ENCODE measurements around the gene TIMM44. TPM values are rescaled to one million over a fixed set of nuclear protein-coding genes. Genes with fewer than 3 reads are reported as not detected.

Gene TIMM44, protein sequence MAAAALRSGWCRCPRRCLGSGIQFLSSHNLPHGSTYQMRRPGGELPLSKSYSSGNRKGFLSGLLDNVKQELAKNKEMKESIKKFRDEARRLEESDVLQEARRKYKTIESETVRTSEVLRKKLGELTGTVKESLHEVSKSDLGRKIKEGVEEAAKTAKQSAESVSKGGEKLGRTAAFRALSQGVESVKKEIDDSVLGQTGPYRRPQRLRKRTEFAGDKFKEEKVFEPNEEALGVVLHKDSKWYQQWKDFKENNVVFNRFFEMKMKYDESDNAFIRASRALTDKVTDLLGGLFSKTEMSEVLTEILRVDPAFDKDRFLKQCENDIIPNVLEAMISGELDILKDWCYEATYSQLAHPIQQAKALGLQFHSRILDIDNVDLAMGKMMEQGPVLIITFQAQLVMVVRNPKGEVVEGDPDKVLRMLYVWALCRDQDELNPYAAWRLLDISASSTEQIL
- 79.2 and 90.2 TPM in 2 replicates for total RNA-seq

DNA sequence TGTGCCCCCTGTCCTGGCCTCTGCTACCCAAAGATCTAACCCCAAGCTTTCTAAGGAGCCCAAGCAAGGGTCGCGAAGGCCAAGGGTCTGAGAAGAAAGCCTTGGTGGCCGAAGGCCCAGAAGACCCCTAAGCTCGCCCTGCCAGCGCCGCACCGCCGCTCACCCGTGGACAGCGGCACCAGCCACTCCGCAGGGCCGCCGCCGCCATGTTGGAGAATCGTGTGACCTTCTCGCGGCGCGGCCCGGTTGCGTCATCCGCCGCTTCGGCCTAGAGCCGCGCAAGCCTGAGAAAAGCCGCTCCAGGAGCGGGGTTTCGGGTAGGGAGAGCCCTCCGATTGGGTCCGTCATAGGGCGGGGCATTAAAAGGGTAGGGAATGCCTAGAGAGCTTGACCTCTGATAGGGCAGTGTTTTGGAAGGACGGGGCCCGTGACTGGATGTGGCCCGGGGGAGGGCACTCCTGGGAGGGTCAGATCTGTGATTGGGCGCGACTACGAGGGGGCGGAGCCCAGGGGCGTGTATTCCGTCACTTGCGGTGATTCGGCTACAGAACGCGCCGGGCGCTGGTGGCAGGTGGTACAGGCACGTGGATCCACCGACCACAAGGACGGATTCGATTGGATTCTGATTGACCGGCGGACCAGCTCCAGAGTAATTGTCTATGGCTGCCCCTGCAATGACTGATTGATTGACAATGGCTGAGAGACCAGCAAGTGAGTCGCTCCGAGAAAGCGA lies at the start of gene TIMM44:
TSS of gene TIMM44 (minus strand) at position 223 of the 733 bp plus-strand sequence. CDS start at position 208, 15 bp downstream.
- DNase-seq (ENCODE audit: low spot score): peak; percentile 99
- no peaks in the 10 kb centered on the region for H3K9me3 Mint-ChIP-seq
- peaks cover 15% of the 10 kb centered on the region for H3K4me1 Mint-ChIP-seq (ENCODE audit: low read depth)
- intact Hi-C loops (cut with micrococcal nuclease): loop anchor here (1.0 to 10.0 kb wide), 3 partner anchors 23 to 311 kb away; partner anchors contain the start of gene SNAPC2
- peak within 1 kb of the TSS; percentile 93 for H3K27ac Mint-ChIP-seq
- peak within 1 kb of the TSS; percentile 84 for H3K4me3 Mint-ChIP-seq (ENCODE audit: low read depth)
- H3K36me3 Mint-ChIP-seq (ENCODE audit: low read depth): peaks cover 19% of the 10 kb centered on the region
- H3K27me3 Mint-ChIP-seq (ENCODE audit: low read depth): no peaks in the 10 kb centered on the region

DNA sequence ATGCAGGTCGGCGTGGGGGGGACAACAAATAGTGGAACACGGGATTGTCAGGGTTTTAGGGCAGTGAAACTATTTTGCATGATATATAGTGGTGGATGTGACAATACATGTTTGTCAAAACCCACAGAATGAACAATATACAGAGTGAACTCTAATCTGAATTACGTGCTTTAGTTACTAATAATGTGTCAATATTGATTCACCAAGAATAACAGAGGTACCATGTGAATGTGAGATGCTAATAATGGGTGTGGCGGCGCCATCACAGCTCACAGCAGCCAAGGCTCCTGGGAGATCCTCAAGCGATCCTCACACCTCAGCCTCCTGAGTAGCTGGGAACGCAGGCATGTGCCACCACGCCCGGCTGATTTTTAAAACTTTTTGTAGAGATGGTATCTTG lies 49.1 kb upstream of the TIMM44 start:
- DNase-seq (ENCODE audit: low spot score): no peak
- intact Hi-C loops (cut with micrococcal nuclease): no loop called here
- H3K36me3 Mint-ChIP-seq (ENCODE audit: low read depth): peaks cover 54% of the 10 kb centered on the region
- H3K9me3 Mint-ChIP-seq: no peaks in the 10 kb centered on the region
- peaks cover 21% of the 10 kb centered on the region for H3K4me1 Mint-ChIP-seq (ENCODE audit: low read depth)
- H3K27me3 Mint-ChIP-seq (ENCODE audit: low read depth): no peaks in the 10 kb centered on the region
- H3K4me3 Mint-ChIP-seq (ENCODE audit: low read depth): no peak overlapping the region
- H3K27ac Mint-ChIP-seq: no peak overlapping the region

GRCh38 chr19:7989071-7989575 lies 45.7 kb upstream of the TIMM44 start:
- H3K36me3 Mint-ChIP-seq (ENCODE audit: low read depth): peaks cover 66% of the 10 kb centered on the region
- H3K4me1 Mint-ChIP-seq (ENCODE audit: low read depth): peaks cover 2% of the 10 kb centered on the region
- intact Hi-C loops (cut with micrococcal nuclease): no loop called here
- no peaks in the 10 kb centered on the region for H3K27me3 Mint-ChIP-seq (ENCODE audit: low read depth)
- H3K9me3 Mint-ChIP-seq: no peaks in the 10 kb centered on the region
- H3K4me3 Mint-ChIP-seq (ENCODE audit: low read depth): no peak overlapping the region
- no peak overlapping the region for H3K27ac Mint-ChIP-seq
- DNase-seq (ENCODE audit: low spot score): no peak

GRCh38 chr19:7988307-7988706 lies 44.8 kb upstream of the TIMM44 start:
- no peak for DNase-seq (ENCODE audit: low spot score)
- Mint-ChIP-seq H3K4me3 (ENCODE audit: low read depth) (no peak overlapping the region), H3K27ac (no peak overlapping the region), H3K27me3 (ENCODE audit: low read depth) (no peaks in the 10 kb centered on the region), H3K4me1 (ENCODE audit: low read depth) (no peaks in the 10 kb centered on the region), H3K36me3 (ENCODE audit: low read depth) (peaks cover 65% of the 10 kb centered on the region), H3K9me3 (no peaks in the 10 kb centered on the region)
- intact Hi-C loops (cut with micrococcal nuclease): no loop called here

DNA sequence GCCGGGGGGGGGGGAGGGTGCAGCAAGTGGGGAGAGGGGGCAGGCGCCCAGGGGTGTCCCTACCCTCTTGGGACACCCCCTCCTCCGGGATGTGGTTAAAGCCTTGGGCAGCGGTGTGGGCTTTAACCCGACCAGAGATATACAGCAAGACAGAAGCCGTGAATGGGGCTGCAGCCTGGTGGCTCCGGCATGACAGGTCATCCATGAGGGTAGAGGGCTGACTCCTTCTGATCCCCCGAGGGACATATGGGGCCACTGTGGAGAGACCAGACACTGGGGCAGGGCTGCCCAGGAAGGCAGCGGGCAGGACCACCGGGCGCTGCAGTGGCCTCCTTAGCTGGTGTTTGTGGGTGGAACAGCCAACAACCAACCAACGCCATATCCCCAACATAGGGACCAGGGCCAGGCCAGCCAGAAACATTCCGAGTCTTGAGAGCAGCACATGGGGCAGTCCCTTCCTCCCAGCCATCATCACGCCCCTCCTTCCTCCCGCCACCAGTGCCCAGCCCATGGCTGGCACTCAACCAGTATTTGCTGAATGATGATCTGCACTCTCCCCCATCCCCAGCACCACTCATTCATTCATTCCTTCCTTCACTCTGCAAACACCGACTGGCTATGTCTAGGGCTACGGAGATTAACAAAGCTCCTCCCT lies 43.8 kb upstream of the TIMM44 start:
- Mint-ChIP-seq H3K27ac (no peak overlapping the region), H3K9me3 (no peaks in the 10 kb centered on the region), H3K4me3 (ENCODE audit: low read depth) (no peak overlapping the region), H3K4me1 (ENCODE audit: low read depth) (no peaks in the 10 kb centered on the region), H3K36me3 (ENCODE audit: low read depth) (peaks cover 69% of the 10 kb centered on the region), H3K27me3 (ENCODE audit: low read depth) (no peaks in the 10 kb centered on the region)
- no peak for DNase-seq (ENCODE audit: low spot score)
- intact Hi-C loops (cut with micrococcal nuclease): no loop called here

GRCh38 chr19:7986321-7987113 lies 43.1 kb upstream of the TIMM44 start:
- Mint-ChIP-seq H3K4me3 (ENCODE audit: low read depth) (no peak overlapping the region), H3K27ac (no peak overlapping the region), H3K4me1 (ENCODE audit: low read depth) (no peaks in the 10 kb centered on the region), H3K36me3 (ENCODE audit: low read depth) (peaks cover 67% of the 10 kb centered on the region), H3K27me3 (ENCODE audit: low read depth) (no peaks in the 10 kb centered on the region), H3K9me3 (no peaks in the 10 kb centered on the region)
- DNase-seq (ENCODE audit: low spot score): no peak
- intact Hi-C loops (cut with micrococcal nuclease): no loop called here

GRCh38 chr19:7985481-7985911 lies 42.0 kb upstream of the TIMM44 start:
- intact Hi-C loops (cut with micrococcal nuclease): no loop called here
- Mint-ChIP-seq H3K4me3 (ENCODE audit: low read depth) (no peak overlapping the region), H3K27me3 (ENCODE audit: low read depth) (no peaks in the 10 kb centered on the region), H3K4me1 (ENCODE audit: low read depth) (no peaks in the 10 kb centered on the region), H3K9me3 (no peaks in the 10 kb centered on the region), H3K27ac (no peak overlapping the region), H3K36me3 (ENCODE audit: low read depth) (peaks cover 67% of the 10 kb centered on the region)
- no peak for DNase-seq (ENCODE audit: low spot score)

GRCh38 chr19:7983995-7984837 lies 40.8 kb upstream of the TIMM44 start:
- intact Hi-C loops (cut with micrococcal nuclease): no loop called here
- H3K27ac Mint-ChIP-seq: no peak overlapping the region
- H3K4me1 Mint-ChIP-seq (ENCODE audit: low read depth): no peaks in the 10 kb centered on the region
- no peak overlapping the region for H3K4me3 Mint-ChIP-seq (ENCODE audit: low read depth)
- no peak for DNase-seq (ENCODE audit: low spot score)
- no peaks in the 10 kb centered on the region for H3K27me3 Mint-ChIP-seq (ENCODE audit: low read depth)
- peaks cover 66% of the 10 kb centered on the region for H3K36me3 Mint-ChIP-seq (ENCODE audit: low read depth)
- no peaks in the 10 kb centered on the region for H3K9me3 Mint-ChIP-seq

DNA sequence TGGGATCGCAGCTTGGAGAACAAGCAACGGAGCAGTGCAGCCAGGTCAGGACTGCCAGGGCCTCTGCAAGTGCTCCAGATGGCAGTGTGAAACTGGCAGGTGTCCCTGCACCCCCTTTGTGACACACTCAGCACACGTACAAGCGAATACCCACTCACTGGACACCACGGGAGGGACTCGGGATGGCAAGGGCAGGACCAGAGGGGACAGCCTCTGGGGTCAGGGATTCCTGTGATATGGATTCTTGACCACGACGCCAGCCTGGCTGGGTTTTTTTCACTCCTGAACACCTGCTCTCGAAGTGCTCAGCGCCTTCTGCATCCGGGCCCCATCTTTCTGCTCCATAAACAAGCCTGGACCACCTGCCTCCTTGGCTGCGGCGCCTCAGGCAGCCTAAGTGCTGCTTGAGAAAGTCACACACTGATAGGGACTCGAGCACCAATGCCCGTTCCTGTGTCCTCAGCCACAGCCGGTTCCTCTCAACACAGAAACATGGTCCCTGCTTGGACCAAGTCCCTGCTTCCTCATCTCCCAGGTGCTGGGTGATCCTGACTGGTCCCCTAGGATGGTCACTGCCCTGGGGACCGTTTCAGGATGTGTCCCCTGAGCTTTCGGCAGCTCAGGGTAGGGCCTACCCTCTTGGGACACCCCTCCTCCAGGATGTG lies 40.0 kb upstream of the TIMM44 start:
- H3K9me3 Mint-ChIP-seq: no peaks in the 10 kb centered on the region
- no peaks in the 10 kb centered on the region for H3K4me1 Mint-ChIP-seq (ENCODE audit: low read depth)
- DNase-seq (ENCODE audit: low spot score): no peak
- intact Hi-C loops (cut with micrococcal nuclease): no loop called here
- H3K27me3 Mint-ChIP-seq (ENCODE audit: low read depth): no peaks in the 10 kb centered on the region
- no peak overlapping the region for H3K4me3 Mint-ChIP-seq (ENCODE audit: low read depth)
- no peak overlapping the region for H3K27ac Mint-ChIP-seq
- peaks cover 67% of the 10 kb centered on the region for H3K36me3 Mint-ChIP-seq (ENCODE audit: low read depth)

DNA sequence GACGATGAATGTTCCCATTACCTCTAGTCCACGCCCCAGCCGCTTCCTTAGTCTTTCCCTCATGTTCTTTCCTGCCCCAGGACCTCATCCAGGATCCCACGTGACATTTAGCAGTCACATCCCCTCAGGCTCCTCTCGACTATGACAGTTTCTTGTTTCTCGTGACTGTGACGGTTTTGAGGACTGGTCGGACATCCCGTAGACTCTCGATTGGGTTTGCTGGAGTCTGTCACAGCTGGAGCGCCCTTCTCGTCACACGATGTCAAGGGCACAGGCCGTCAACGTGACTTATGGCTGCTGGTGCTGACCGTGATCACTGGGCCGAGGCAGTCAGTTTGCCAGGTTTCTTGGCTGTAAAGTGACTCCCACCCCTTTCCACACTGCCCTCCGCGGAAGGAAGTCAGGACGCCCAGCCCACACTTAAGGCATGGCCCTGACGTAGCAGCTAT lies 39.2 kb upstream of the TIMM44 start:
- Mint-ChIP-seq H3K27ac (no peak overlapping the region), H3K36me3 (ENCODE audit: low read depth) (peaks cover 62% of the 10 kb centered on the region), H3K9me3 (no peaks in the 10 kb centered on the region), H3K4me3 (ENCODE audit: low read depth) (no peak overlapping the region), H3K27me3 (ENCODE audit: low read depth) (no peaks in the 10 kb centered on the region), H3K4me1 (ENCODE audit: low read depth) (no peaks in the 10 kb centered on the region)
- intact Hi-C loops (cut with micrococcal nuclease): no loop called here
- no peak for DNase-seq (ENCODE audit: low spot score)

DNA sequence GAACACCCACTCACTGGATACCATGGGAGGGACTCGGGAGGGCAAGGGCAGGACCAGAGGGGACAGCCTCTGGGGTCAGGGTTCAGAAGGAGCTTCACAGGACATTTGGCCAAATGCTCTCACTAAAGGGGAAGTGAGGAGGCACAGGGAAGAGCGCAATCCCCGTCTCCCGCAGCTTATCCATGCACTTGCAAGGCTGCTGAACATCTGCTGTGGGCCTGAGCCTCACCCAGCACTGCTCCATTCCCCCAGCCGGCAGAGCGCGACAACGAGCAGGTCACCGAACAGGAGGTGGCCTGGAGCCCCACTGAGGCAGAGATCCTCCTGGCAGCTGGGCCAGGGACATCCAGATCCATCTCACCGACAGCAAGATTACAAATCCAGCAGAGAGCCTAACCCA lies 38.6 kb upstream of the TIMM44 start:
- Mint-ChIP-seq H3K4me3 (ENCODE audit: low read depth) (no peak overlapping the region), H3K27ac (no peak overlapping the region)

More for the DNA sequence above, 38.6 kb upstream of the TIMM44 start:
- no peaks in the 10 kb centered on the region for H3K9me3 Mint-ChIP-seq
- H3K27me3 Mint-ChIP-seq (ENCODE audit: low read depth): no peaks in the 10 kb centered on the region
- no peak for DNase-seq (ENCODE audit: low spot score)
- H3K36me3 Mint-ChIP-seq (ENCODE audit: low read depth): peaks cover 58% of the 10 kb centered on the region
- intact Hi-C loops (cut with micrococcal nuclease): no loop called here
- no peaks in the 10 kb centered on the region for H3K4me1 Mint-ChIP-seq (ENCODE audit: low read depth)

All from activated T-helper 2 cell treated with anti-CD3 and anti-CD28 coated beads, Interferon-gamma antibody, Interleukin-2, Interleukin-4, amounts not matched to agents 10 μg/mL and 5 μg/mL and 100 μg/mL, durations not matched to agents 14 hours and 24 hours and 36 hours (primary cell).